Stimulated activated effector memory CD8-positive, alpha-beta T cell treated with anti-CD3 and anti-CD28 coated beads, Interleukin-12 subunit alpha, Interleukin-12 subunit beta, amount 100 ng/mL, for 72 hours (primary cell): ENCODE data around the gene RASA2.
"Not testable (repeated sequence)": the region's sequence is repeated elsewhere in the genome, so short reads cannot be mapped to it uniquely, and the experiment has no call there.

Experiments used
- ATAC-seq: fragments of 150-1000 bp; cut with Tn5 transposase; 2 replicates; pipeline ENCODE4 v1.10.0; 2021
- DNase-seq, 2 donors: peaks; one replicate each; pipeline ENCODE4 v3.0.0; 2021 to 2022; ENCODE audit warnings: low spot score in 2 of 2
- H3K27ac Mint-ChIP-seq: one replicate; pipeline ENCODE4 v1.8.0; 2022; ENCODE audit warnings: mild to moderate bottlenecking, mixed read lengths
- H3K36me3 Mint-ChIP-seq: one replicate; pipeline ENCODE4 v1.8.0; 2022; ENCODE audit warnings: mild to moderate bottlenecking, mixed read lengths
- H3K4me1 Mint-ChIP-seq: one replicate; pipeline ENCODE4 v1.8.0; 2022; ENCODE audit warnings: mixed read lengths
- H3K4me3 Mint-ChIP-seq: one replicate; pipeline ENCODE4 v1.8.0; 2022; ENCODE audit warnings: mild to moderate bottlenecking, mixed read lengths
- H3K9me3 Mint-ChIP-seq: one replicate; pipeline ENCODE4 v1.8.0; 2022; ENCODE audit warnings: mixed read lengths

RASA2 gene

DNA sequence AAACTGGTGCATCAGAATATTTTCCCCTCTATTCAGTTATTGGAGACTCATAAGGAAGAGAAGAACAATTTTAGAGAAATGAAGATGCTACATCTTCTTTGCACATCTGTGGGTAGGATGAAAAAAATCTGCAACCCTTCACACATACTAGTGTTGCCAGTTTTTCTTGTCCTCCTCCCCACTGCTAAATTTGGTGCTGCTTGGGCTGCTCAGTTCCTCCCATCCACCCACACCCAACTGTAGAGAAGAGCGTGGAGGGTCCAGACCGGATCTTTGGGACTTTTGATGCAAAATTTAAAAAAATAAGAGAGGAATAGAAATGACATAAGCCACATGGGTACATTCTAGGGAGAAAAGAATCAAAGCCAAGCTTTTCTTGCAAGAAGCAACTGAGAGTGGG lies 8.7 kb upstream of the RASA2 start:
- DNase-seq: no peak
- Mint-ChIP-seq H3K9me3 (no peaks in the 10 kb centered on the region), H3K4me3 (no peak overlapping the region), H3K36me3 (peaks cover 4% of the 10 kb centered on the region), H3K27ac (no peak overlapping the region), H3K4me1 (peaks cover 40% of the 10 kb centered on the region)
- no peak for ATAC-seq

DNA sequence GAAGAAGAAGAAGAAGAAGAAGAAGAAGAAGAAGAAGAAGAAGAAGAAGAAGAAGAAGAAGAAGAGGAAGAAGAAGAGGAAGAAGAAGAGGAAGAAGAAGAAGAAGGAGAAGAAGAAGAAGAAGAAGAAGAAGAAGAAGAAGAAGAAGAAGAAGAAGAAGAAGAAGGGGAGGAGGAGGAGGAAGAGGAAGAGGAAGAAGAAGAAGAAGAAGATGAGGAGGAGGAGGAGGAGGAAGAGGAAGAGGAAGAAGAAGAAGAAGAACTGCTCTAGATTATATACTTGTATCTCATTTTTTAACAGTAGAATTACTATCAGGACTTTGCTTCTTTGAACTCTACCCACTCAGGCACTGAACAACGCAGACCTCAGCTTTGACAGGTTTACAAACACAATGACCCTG lies 8.0 kb upstream of the RASA2 start:
- not testable (repeated sequence) for H3K27ac Mint-ChIP-seq, ATAC-seq

DNA sequence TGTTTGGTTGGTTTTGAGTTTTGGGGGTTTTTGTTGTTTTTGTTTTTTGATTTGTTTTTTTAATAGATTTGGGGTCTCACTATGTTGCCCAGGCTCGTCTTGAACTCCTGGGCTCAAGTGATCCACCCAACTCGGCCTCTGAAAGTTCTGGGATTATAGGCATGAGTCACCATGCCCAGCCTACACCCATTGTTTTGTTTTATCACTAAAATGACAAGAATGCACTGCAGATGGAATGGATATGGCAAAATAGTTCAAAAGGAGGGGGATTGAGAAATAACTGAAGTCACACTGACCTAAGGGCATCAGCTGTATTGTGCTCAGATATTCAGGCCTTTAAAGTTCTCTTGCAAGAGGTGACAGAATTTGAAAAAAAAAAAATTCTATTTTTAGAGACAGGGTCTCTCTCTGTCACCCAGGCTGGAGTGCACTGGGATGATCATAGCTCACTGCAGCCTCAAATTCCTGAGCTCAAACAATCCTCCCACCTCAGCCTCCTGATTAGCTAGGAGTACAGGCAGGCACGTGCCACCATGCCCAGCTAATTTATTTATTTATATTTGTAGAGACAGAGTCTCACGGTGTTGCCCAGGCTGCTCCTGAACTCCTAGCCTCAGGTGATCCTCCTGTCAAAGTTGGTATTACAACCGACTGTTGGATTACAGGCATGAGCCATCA lies 4.4 kb upstream of the RASA2 start:
- Mint-ChIP-seq H3K27ac (no peak overlapping the region), H3K4me1 (peaks cover 37% of the 10 kb centered on the region), H3K36me3 (peaks cover 7% of the 10 kb centered on the region), H3K9me3 (no peaks in the 10 kb centered on the region), H3K4me3 (no peak overlapping the region)
- ATAC-seq (no peak), DNase-seq (no peak)

More for the DNA sequence above, 8.0 kb upstream of the RASA2 start:
- peaks cover 45% of the 10 kb centered on the region for H3K4me1 Mint-ChIP-seq
- DNase-seq, H3K9me3 Mint-ChIP-seq, H3K4me3 Mint-ChIP-seq, H3K36me3 Mint-ChIP-seq: not testable (repeated sequence)

- DNase-seq (no peak), ATAC-seq (no peak)
- H3K4me1 Mint-ChIP-seq: peaks cover 41% of the 10 kb centered on the region
- H3K9me3 Mint-ChIP-seq: no peaks in the 10 kb centered on the region
- H3K4me3 Mint-ChIP-seq: peak overlapping the region; percentile 76
- H3K27ac Mint-ChIP-seq: no peak overlapping the region
- H3K36me3 Mint-ChIP-seq: peaks cover 31% of the 10 kb centered on the region
These were observed 2.0 kb upstream of the RASA2 start for GRCh38 chr3:141484701-141485287.

DNA sequence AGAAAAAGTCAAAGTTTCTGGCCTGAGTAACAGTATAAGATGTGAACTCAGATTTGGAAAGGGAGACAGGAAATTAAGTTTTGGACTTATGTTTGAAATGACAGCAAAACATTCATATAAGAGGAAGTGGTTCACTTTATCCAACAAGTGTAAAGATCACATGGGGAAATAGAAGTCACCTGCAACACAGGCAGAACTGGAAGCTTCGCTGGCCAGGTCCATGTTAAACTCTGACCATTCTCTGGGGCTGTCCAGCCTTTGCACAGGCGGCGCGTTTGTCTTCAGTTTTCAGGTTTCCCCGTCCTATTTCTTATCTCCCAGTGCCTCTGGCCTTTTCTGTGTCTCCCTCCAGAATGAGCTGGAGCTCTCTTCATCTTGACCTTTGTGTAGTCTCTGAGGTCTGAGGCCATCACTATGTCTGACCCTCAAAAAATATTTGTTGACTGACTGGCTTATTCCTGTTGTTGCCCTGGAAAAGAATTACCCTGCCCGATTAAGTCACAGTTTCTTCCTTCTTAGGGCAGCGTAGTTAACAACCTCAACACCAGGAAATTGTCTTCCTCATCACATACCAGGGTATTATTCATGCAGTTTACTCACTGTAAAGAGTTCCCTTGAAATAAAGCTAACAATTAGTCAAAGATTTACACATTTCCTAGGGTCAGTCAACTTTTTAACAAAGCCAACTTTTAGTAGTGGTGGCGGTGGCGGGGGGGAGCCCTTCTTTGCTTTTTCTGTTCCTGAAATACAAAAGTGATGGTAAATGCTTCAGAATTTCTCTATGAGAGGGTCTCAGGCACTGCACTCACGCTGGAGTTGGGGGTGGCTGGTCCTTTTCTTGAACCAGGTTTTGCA lies 959 bp upstream of the RASA2 start:
- peak overlapping the region; percentile 76 for H3K4me3 Mint-ChIP-seq
- H3K4me1 Mint-ChIP-seq: peaks cover 51% of the 10 kb centered on the region
- peak; percentile 38 for ATAC-seq
- H3K36me3 Mint-ChIP-seq: peaks cover 40% of the 10 kb centered on the region
- peak overlapping the region; percentile 93 for H3K27ac Mint-ChIP-seq
- peak in 1 of 2 donors; percentile 63 for DNase-seq
- H3K9me3 Mint-ChIP-seq: no peaks in the 10 kb centered on the region

DNA sequence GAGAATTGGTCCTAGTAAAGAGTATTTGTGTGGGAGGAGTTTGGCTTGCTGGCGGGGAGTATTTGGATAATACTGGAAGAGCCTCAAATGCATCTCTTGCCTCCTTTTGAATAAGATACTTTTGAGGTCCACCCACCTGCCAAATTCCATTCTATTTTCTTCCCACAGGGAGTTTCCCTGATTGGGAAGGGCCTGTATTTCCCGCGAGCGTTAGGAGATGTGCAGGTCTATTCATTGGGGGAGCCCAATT lies 406 bp upstream of the RASA2 start:
- no peak for DNase-seq

GRCh38 chr3:141487521-141488252 lies 860 bp downstream of the RASA2 start:
- peak overlapping the region; percentile 76 for H3K4me3 Mint-ChIP-seq
- H3K36me3 Mint-ChIP-seq: peaks cover 45% of the 10 kb centered on the region
- peak in 1 of 2 donors; percentile 94 for DNase-seq
- ATAC-seq: peak; percentile 79
- no peaks in the 10 kb centered on the region for H3K9me3 Mint-ChIP-seq
- H3K4me1 Mint-ChIP-seq: peaks cover 67% of the 10 kb centered on the region
- H3K27ac Mint-ChIP-seq: peak overlapping the region; percentile 93

More for the DNA sequence above, 406 bp upstream of the RASA2 start:
- H3K4me3 Mint-ChIP-seq: peak overlapping the region; percentile 76
- H3K36me3 Mint-ChIP-seq: peaks cover 45% of the 10 kb centered on the region
- no peak for ATAC-seq
- no peaks in the 10 kb centered on the region for H3K9me3 Mint-ChIP-seq
- H3K4me1 Mint-ChIP-seq: peaks cover 57% of the 10 kb centered on the region
- peak overlapping the region; percentile 93 for H3K27ac Mint-ChIP-seq

DNA sequence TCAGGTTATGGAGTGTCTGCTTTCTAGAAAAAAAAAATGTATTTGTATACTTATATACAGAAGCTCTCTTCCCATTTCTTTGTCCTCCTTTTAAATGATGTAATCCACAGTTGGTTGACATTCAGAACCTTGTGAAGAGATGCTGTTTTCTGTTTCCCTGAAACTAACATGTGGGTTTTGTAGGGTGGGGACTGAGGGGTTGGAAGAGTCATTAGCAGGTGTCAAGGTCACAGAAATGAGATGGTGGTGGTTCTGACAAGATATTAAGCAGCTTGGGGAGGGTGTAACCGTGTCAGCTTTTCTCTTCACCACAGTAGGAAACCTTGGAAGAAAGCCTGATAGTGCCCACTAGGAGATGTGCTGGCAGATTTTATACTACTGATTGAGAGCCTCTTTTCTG lies 2.4 kb downstream of the RASA2 start:
- peaks cover 45% of the 10 kb centered on the region for H3K36me3 Mint-ChIP-seq

DNA sequence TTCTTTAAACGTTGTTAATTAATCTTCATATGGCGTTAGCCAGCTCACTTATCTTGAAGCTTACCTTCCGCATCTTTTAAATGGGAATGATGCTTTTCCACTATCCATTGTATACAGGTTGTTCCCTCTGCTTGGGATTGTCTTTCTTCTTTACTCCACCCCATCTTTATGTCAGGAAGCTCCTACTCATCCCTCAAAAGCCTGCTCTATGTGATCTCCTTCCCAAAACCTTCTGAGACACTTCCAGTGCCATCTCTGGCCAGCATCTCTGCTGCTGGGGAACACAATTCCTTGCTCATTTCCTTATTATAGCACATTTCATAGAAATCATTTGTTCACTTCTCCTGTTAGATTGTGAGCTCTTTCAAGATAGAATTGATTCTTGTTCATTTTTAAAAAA lies 4.3 kb downstream of the RASA2 start:
- H3K36me3 Mint-ChIP-seq: peaks cover 44% of the 10 kb centered on the region
- ATAC-seq: no peak
- no peak overlapping the region for H3K27ac Mint-ChIP-seq
- H3K4me1 Mint-ChIP-seq: peaks cover 85% of the 10 kb centered on the region
- H3K4me3 Mint-ChIP-seq: peak overlapping the region; percentile 76
- H3K9me3 Mint-ChIP-seq: no peaks in the 10 kb centered on the region
- no peak for DNase-seq

More for the DNA sequence above, 2.4 kb downstream of the RASA2 start:
- Mint-ChIP-seq H3K4me1 (peaks cover 77% of the 10 kb centered on the region), H3K4me3 (peak overlapping the region; percentile 76), H3K9me3 (no peaks in the 10 kb centered on the region), H3K27ac (peak overlapping the region; percentile 93)
- DNase-seq (peak in 1 of 2 donors; percentile 72), ATAC-seq (peak; percentile 52)

DNA sequence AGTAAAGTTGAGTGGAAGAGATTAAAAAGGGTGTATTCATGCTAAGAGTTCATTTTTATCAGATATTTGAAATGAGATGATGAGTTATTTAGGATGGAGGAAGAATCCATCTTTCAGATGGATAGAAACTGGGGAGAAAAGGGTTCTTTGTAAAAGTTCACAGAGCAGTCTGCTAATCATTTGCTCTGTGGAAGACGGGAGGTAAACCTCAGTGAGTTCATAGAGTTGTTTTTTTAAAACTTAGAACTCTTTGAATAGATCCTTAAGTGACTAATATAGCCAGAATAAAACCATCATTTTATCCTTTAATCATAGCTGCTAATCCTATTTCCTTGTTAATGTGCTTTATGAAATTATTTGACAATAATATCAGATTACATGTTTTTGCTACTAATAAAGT lies 5.1 kb downstream of the RASA2 start:
- no peak overlapping the region for H3K4me3 Mint-ChIP-seq
- ATAC-seq (no peak), DNase-seq (no peak)
- H3K4me1 Mint-ChIP-seq: peaks cover 79% of the 10 kb centered on the region
- H3K36me3 Mint-ChIP-seq: peaks cover 37% of the 10 kb centered on the region
- no peak overlapping the region for H3K27ac Mint-ChIP-seq
- no peaks in the 10 kb centered on the region for H3K9me3 Mint-ChIP-seq

DNA sequence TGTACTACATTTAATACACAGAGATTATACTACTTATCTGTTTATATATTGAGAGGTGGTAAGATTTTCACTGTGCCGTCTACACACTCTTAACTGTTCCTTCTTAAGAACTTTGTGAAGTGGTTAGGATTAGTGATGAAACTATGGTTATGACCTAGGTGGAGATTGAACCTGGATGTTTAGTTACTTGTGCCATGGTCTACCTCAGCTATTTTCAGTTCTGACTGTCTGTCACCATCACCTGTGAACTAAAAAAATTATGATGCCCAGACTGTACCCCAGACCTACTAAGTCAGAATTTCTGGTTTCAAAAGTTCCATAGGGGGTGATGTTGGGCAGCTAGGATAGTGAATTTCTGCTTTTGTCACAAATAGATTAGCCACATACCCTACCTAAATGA lies 6.4 kb downstream of the RASA2 start:
- ATAC-seq (peak; percentile 79), DNase-seq (no peak)
- H3K4me1 Mint-ChIP-seq: peaks cover 77% of the 10 kb centered on the region
- no peak overlapping the region for H3K27ac Mint-ChIP-seq
- H3K36me3 Mint-ChIP-seq: peaks cover 34% of the 10 kb centered on the region
- H3K4me3 Mint-ChIP-seq: no peak overlapping the region
- H3K9me3 Mint-ChIP-seq: no peaks in the 10 kb centered on the region

DNA sequence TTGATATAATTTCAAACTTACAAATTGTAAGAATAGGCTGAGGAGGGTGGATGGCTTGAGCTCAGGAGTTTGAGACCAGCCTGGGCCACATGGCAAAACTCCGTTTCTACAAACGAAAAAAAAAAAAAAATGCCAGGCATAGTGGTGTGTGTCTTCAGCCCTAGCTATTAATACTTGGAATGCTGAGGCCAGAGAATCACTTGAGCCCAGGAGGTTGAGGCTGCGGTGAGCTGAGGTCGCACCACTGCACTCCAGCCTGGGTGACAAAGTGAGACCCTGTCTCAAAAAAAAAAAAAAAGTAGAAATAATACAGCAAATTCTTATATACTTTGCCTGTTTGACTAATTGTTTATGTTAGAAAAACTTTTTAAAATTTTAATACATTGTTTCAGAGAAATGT lies 10.8 kb downstream of the RASA2 start:
- not testable (repeated sequence) for DNase-seq, H3K4me3 Mint-ChIP-seq, ATAC-seq, H3K9me3 Mint-ChIP-seq
- peak overlapping the region; percentile 89 for H3K27ac Mint-ChIP-seq
- H3K4me1 Mint-ChIP-seq: peaks cover 68% of the 10 kb centered on the region
- peaks cover 25% of the 10 kb centered on the region for H3K36me3 Mint-ChIP-seq

GRCh38 chr3:141498598-141499223 lies 11.9 kb downstream of the RASA2 start:
- Mint-ChIP-seq H3K4me1 (peaks cover 58% of the 10 kb centered on the region), H3K4me3 (peak overlapping the region; percentile 60), H3K27ac (peak overlapping the region; percentile 89), H3K36me3 (peaks cover 25% of the 10 kb centered on the region), H3K9me3 (no peaks in the 10 kb centered on the region)
- DNase-seq (peak; percentile 68 to 93), ATAC-seq (peak; percentile 92)

DNA sequence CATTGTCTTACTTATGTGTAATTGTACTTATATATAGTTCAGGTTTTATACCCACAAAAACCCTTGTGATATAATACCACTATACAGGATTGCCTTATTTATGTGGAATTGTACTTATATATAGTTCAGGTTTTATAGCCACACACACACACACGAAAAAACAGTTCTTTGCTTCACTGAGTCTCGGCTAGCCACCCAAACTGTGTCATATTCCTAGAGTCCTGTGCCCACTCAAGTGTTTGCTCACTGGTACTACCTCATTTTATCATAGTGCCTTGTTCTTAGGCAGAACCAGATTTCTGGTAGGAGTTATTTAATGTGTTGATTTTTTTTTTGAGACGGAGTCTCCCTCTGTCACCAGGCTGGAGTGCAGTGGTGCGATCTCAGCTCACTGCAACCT lies 12.5 kb downstream of the RASA2 start:
- Mint-ChIP-seq H3K4me1 (peaks cover 52% of the 10 kb centered on the region), H3K36me3 (peaks cover 25% of the 10 kb centered on the region), H3K9me3 (no peaks in the 10 kb centered on the region), H3K4me3 (peak overlapping the region; percentile 60), H3K27ac (peak overlapping the region; percentile 89)
- DNase-seq (no peak), ATAC-seq (peak; percentile 66)

- peak overlapping the region; percentile 89 for H3K27ac Mint-ChIP-seq
- DNase-seq: no peak
- peak; percentile 55 for ATAC-seq
- peak overlapping the region; percentile 60 for H3K4me3 Mint-ChIP-seq
- H3K36me3 Mint-ChIP-seq: peaks cover 25% of the 10 kb centered on the region
- peaks cover 45% of the 10 kb centered on the region for H3K4me1 Mint-ChIP-seq
- no peaks in the 10 kb centered on the region for H3K9me3 Mint-ChIP-seq
These were observed 13.1 kb downstream of the RASA2 start for GRCh38 chr3:141499965-141500364.
